Left lung (tissue), 10 donors: ENCODE results near the gene SNRK. TPM values are rescaled to one million over a fixed set of nuclear protein-coding genes. Genes with fewer than 3 reads are reported as not detected.

ENCODE experiments used
- ATAC-seq: fragments of 200-7000 bp; cut with Tn5 transposase; one replicate; pipeline ENCODE4 v1.9.1; 2020; ENCODE audit warnings: moderate library complexity
- DNase-seq, 4 donors: peaks; one replicate each; pipeline ENCODE4 v3.0.0-alpha.2; 2013 to 2020
- H3K27ac ChIP-seq, 2 donors: fragments of 200-600 bp; sonication (generic) in 1 of 2; one replicate each; pipeline versions ENCODE4 v1.5.0 to v1.8.0; 2020 to 2021
- H3K27me3 ChIP-seq, 2 donors: fragments of 200-600 bp; sonication (generic) in 1 of 2; one replicate each; pipeline versions ENCODE4 v1.5.0 to v1.8.0; 2020 to 2021
- H3K36me3 ChIP-seq, 2 donors: fragments of 200-600 bp; sonication (generic) in 1 of 2; one replicate each; pipeline versions ENCODE4 v1.5.0 to v1.8.0; 2020 to 2021
- H3K4me1 ChIP-seq, 2 donors: fragments of 200-600 bp; one replicate each; pipeline ENCODE4 v1.8.0; 2021
- H3K4me3 ChIP-seq, 2 donors: fragments of 200-600 bp; sonication (generic) in 1 of 2; one replicate each; pipeline versions ENCODE4 v1.5.0 to v1.8.0; 2020 to 2021; ENCODE audit warnings: mild to moderate bottlenecking in 1 of 2
- H3K9me3 ChIP-seq, 2 donors: fragments of 200-600 bp; sonication (generic) in 1 of 2; one replicate each; pipeline versions ENCODE4 v1.5.0 to v1.8.0; 2020 to 2021
- CTCF ChIP-seq, 2 donors: fragments of 200-600 bp; sonication (generic) in 1 of 2; IDR thresholded peaks; one replicate each; pipeline versions ENCODE4 v1.5.0 to v1.8.0; 2021; ENCODE audit warnings: antibody characterized with exemption in 2 of 2
- intact Hi-C, 2 donors: fragments of 100-400 bp; cut with DNase I; formaldehyde crosslinking; loops; one replicate each; pipeline versions ENCODE4 v1.11.2 to v1.14.2; 2022
- polyA plus RNA-seq, 6 donors: library from polyadenylated mRNA; unstranded; fragments of 120-200 nt; gene quantifications; one replicate each; pipeline ENCODE4 v1.2.1, GENCODE V29; 2013; ENCODE audit not compliant: insufficient read length in 6 of 6
- total RNA-seq, 2 donors: library from RNA; stranded (reverse); fragmentation: NEBNext Ultra II Directional; extraction: Animal tissue kit (Norgen Biotek cat#: 25700); gene quantifications; one replicate each; pipeline ENCODE4 v1.2.1, GENCODE V29; 2021
- donor health status: DM: no; HTN: yes; CAD: no.
- donor health status: DM: no; HTN: no; CAD: no.

SNRK gene
- total and polyA plus RNA-seq, 8 donors, result 29.5 to 72.3 (median 64.7) TPM

GRCh38 chr3:43319376-43319775 is 33.0 kb downstream of the SNRK start:
- ATAC-seq, result no peak

GRCh38 chr3:43319794-43320193 is 33.5 kb downstream of the SNRK start:
- DNase-seq (no peak), ATAC-seq (no peak)
- H3K27ac ChIP-seq, result no peak overlapping the region
- intact Hi-C loops, result no loop called here
- TF ChIP-seq CTCF (IDR thresholded peaks at IDR 0.05), result no peak
- no peak overlapping the region for H3K4me3 ChIP-seq
- peaks cover 14 to 55% of the 10 kb centered on the region in 2 donors for H3K4me1 ChIP-seq
- H3K36me3 ChIP-seq, result no peaks in the 10 kb centered on the region
- no peaks in the 10 kb centered on the region for H3K9me3 ChIP-seq
- no peaks in the 10 kb centered on the region for H3K27me3 ChIP-seq

More at GRCh38 chr3:43319376-43319775, 33.0 kb downstream of the SNRK start:
- no peaks in the 10 kb centered on the region for H3K27me3 ChIP-seq
- peaks cover 14 to 53% of the 10 kb centered on the region in 2 donors for H3K4me1 ChIP-seq
- H3K27ac ChIP-seq, result no peak overlapping the region
- TF ChIP-seq CTCF (IDR thresholded peaks at IDR 0.05), result no peak
- no peaks in the 10 kb centered on the region for H3K9me3 ChIP-seq
- intact Hi-C loops, result no loop called here
- no peak overlapping the region for H3K4me3 ChIP-seq
- no peaks in the 10 kb centered on the region for H3K36me3 ChIP-seq
- DNase-seq, result no peak

- H3K36me3 ChIP-seq, result no peaks in the 10 kb centered on the region
- DNase-seq, result no peak
- no peak overlapping the region for H3K4me3 ChIP-seq
- intact Hi-C loops, result no loop called here
- no peak for TF ChIP-seq CTCF (IDR thresholded peaks at IDR 0.05)
- peaks cover 14 to 57% of the 10 kb centered on the region in 2 donors for H3K4me1 ChIP-seq
- no peak for ATAC-seq
- no peaks in the 10 kb centered on the region for H3K9me3 ChIP-seq
- H3K27me3 ChIP-seq, result no peaks in the 10 kb centered on the region
- H3K27ac ChIP-seq, result no peak overlapping the region
Observed at GRCh38 chr3:43320288-43320687, 33.9 kb downstream of the SNRK start.

- no peak overlapping the region for H3K27ac ChIP-seq
- no peaks in the 10 kb centered on the region for H3K36me3 ChIP-seq
- ATAC-seq, result no peak
- DNase-seq, result no peak
- intact Hi-C loops, result no loop called here
- no peaks in the 10 kb centered on the region for H3K9me3 ChIP-seq
- no peaks in the 10 kb centered on the region for H3K27me3 ChIP-seq
- H3K4me1 ChIP-seq, result peaks cover 25 to 61% of the 10 kb centered on the region in 2 donors
- H3K4me3 ChIP-seq, result no peak overlapping the region
- TF ChIP-seq CTCF (IDR thresholded peaks at IDR 0.05), result no peak
Observed at GRCh38 chr3:43323541-43323940, 37.2 kb downstream of the SNRK start.

GRCh38 chr3:43326891-43327581 is 40.7 kb downstream of the SNRK start:
- no peaks in the 10 kb centered on the region for H3K27me3 ChIP-seq
- peaks cover 0 to 3% of the 10 kb centered on the region in 2 donors for H3K36me3 ChIP-seq
- H3K4me3 ChIP-seq, result no peak overlapping the region
- ATAC-seq, result peak; percentile 79
- H3K27ac ChIP-seq, result peak overlapping the region; percentile 55 to 57
- H3K9me3 ChIP-seq, result no peaks in the 10 kb centered on the region
- no peak for TF ChIP-seq CTCF (IDR thresholded peaks at IDR 0.05)
- peak in 1 of 4 donors; percentile 30 for DNase-seq
- intact Hi-C loops, result no loop called here
- peaks cover 26 to 63% of the 10 kb centered on the region in 2 donors for H3K4me1 ChIP-seq
